ENCODE results near the gene SPATS2L.

SPATS2L gene

GRCh38 chr2:200447139-200447855 is 140.8 kb downstream of the SPATS2L start:
- DNase-seq (ENCODE audit: low spot score): no peak

DNA sequence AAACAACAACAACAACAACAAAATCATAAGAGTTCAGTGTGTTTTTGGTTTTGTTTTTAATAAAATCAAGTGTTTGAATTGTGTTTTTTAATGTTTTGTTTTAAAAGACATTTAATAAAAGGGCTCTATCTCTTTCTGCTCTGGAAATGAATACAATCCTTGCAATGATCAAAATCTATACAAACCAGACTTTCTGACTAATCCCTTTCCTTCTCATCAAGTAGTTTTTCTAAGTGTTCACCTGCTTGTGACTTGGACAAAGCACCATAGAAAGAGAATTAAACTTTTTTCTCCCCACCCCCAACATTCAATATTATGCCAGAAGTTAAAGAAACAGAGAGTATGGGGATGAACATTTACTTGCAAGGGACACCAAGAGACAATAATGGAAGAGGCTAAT is 142.0 kb downstream of the SPATS2L start:
- no peak for DNase-seq (ENCODE audit: low spot score)

GRCh38 chr2:200449149-200449548 is 142.7 kb downstream of the SPATS2L start:
- no peak for DNase-seq (ENCODE audit: low spot score)

GRCh38 chr2:200450288-200450687 is 143.8 kb downstream of the SPATS2L start:
- no peak for DNase-seq (ENCODE audit: low spot score)

DNA sequence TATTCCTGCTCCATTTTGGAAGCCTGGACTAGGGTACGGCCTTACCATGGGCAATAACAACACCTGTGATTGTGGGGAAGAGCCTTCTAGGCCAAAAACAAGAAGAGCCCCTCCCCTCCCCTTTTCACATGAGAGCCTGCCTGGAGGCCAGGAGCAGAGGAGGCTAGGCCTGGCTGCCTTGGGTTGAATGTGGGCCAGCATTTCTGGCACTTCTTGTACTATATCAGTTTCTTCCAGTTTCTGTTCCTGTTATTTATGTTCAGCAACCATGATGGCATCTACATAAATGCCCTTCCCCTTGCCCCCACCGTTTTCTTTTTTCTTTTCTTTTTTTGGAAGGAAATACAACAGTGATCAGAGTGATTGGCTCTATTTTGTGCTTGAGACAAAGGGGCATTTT is 145.0 kb downstream of the SPATS2L start:
- no peak for DNase-seq (ENCODE audit: low spot score)

- no peak for DNase-seq (ENCODE audit: low spot score)
Observed at GRCh38 chr2:200452377-200452776, 145.9 kb downstream of the SPATS2L start.

GRCh38 chr2:200453142-200453852 is 146.8 kb downstream of the SPATS2L start:
- DNase-seq (ENCODE audit: low spot score): no peak

DNA sequence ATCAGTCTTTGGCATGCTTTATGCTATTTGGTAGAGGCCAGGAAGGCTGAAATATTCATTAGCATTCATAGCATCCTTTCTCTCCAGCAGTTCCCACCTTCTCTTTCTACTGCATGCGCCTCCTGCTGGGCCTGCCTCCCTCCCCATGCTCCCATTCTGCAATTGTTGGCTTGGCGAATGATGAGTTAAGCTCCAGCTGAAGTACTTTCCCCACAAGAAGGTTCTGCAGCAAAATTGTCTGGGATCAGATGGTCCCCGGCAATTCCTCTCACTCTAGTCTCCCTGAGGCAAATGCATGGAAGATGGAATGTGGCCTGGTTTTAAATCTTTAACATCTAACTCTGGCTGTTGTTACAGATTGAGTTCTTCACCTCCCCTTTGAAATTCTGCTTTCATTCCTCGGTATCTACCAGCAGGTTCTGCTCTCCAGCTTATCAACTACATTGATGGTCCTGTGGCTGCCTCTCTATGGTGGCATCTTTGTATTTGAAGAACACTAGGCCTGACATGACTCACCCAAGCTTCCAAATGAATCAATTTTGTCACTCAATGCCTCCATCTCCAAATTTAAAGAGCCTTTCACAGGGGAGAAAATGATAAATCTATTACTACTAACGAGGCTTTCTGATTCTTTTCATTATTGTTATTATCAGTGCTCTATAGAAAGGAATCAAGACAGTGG is 147.5 kb downstream of the SPATS2L start:
- DNase-seq (ENCODE audit: low spot score): no peak

GRCh38 chr2:200454927-200455801 is 148.7 kb downstream of the SPATS2L start:
- no peak for DNase-seq (ENCODE audit: low spot score)

GRCh38 chr2:200455958-200456421 is 149.5 kb downstream of the SPATS2L start:
- no peak for DNase-seq (ENCODE audit: low spot score)

DNA sequence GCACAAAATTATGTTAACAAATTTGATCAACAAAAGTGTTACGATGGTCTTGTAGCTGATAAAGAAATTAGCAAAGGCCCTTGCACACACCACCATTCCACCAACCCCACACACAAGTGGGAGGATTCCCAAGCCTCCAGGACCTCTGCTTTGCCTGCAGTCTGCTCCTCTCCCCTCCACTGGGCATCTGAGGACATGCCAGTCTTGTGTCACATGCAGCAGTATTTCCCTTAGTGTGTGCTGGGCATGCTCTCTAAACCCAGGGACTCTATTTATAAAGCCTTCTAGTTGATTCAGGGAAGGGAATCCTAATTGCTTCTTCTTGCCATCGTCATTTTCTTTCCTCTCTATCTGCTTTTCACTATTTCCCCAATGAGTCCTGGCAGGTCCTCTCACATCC is 150.1 kb downstream of the SPATS2L start:
- no peak for DNase-seq (ENCODE audit: low spot score)

- no peak for DNase-seq (ENCODE audit: low spot score)
Observed at GRCh38 chr2:200459101-200459500, 152.6 kb downstream of the SPATS2L start.

DNA sequence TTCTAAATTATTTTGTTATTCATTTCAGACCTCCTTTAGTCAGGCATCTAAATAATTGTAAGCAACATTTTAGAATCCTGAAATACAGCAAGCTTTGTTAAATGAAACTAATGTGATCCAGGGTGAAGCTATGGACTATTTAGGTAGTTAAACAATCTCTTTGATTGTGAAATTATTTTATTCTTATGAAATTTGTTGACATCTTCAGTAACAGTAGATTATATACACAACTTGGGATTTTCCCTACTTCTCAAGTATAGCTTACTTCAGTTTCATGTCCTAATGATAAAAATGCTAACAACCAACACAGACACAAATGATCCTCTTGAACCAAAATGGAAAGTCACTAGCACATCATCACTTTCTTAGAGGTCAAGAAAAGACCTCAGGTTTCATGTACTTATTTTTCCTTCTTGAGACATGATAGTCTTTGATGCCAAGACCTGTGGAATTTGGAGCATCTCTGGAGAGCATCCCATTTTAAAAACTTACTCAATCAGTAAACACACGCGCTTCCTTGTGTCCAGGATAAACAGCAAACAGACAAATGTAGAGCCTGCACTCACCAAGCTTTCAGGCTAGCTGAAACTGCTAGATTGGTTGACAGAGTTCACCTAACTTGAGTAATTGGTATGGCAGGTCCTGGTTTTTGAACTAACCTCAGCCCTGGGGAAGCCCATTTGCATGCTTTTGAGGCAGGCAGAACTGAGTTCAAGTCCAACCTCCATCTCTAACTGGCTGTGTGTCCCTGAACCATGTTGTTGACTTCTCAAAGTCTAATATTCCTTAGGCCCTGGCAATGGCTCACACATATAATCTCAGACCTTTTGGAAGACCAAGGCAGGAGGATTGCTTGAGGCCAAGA is 155.6 kb downstream of the SPATS2L start:
- DNase-seq (ENCODE audit: low spot score): no peak

DNA sequence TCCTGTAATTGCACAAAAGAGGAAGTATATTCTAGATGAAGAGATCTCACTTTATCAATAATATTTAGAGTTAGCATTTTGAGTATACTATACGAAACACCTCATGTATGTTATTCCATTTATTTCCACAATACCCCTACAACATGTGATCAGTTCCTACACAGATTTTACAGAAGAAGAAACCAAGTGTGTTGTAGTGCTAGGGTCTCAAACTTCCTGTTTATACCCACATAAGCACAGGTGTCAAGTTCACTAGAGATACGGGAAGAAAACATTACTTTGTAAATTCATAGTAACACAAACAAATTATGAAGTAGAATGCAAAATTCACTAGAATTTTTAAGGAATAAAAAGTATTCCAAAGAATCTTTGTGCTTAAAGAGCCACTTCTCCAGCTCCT is 157.0 kb downstream of the SPATS2L start:
- no peak for DNase-seq (ENCODE audit: low spot score)

DNA sequence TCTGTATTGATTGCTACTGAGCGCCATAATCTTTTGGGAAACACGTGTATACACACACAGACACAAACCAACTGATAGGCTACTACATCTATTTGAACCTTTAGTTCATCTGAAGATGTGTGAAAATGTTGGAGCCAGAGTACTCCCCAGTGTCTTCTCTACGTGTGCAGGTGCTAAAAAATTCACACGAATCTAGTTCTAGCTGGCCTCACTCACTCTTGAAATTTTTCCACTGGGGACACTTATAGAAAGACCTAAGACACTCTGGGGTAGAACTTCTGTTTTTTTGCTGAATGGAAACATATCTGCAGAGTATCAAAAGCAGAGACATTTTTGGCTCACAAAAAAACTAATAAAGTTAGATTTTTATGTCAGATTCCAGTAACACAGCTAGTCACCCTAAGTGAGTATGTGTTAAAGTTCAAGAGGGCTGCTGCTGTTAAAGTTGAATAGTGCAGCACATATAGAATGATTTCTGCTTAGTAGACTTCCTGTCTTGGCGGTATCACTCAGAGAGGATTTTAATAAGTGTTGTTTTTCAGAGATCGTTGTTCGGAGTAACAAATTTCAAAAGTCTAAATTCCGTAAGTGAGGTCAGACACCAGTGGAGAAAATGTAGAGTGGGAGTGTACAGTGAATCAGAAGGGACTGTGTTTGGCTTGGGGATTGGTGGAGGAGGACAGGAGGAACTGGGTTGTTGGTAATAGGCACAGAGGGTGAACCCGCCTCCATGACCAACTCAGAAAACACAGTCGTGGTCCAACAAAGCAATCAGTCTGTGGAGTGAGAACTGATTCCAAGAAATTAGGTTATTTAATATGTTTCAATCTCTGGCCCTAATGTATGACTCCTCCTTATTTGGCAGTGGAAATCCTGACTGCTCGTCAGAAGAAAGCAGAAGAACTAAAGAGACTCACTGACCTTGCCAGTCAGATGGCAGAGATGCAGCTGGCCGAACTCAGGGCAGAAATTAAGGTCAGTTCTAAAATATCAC is 160.2 kb downstream of the SPATS2L start:
- DNase-seq (ENCODE audit: low spot score): no peak

DNA sequence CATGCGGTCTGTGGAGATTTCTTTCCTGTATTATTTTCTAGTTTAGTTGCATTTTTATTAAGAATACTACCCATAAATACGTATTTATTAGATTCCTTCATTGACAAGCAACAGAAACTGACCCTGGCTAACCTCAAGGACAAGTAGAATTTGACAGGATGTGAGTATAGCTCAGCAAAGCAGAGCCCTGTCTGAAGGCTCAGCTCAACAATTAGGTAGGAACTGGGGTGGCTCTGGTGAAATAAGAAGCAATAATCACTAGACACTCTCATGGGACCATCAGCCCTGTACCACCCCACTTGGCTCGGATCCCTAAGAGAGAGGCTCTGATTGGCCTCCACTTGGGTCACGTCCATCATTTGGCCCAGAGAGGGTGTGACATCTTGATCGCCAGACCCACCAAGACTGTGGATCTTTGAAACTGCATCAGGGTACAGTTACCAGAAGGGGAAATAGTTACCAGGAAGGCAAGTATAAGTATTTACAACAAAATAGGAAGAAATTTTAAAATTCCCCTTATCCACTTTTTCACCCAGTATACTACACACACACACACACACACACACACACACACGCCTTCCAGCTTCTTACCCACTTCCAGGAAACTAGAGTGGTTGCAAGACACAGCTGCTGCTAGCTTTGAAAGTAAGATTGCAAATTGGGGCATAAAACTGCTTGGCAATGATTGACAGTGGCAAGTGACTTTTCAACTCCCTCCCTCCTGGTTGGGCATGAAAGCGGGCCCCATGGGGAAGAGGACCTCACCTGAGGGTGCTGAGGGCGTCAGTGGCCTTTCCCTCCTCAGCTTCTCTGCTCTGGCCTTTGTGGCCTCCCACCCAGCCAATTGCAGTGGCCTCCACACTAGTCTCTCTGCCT is 161.6 kb downstream of the SPATS2L start:
- no peak for DNase-seq (ENCODE audit: low spot score)

- no peak for DNase-seq (ENCODE audit: low spot score)
Observed at GRCh38 chr2:200469708-200470211, 163.3 kb downstream of the SPATS2L start.

GRCh38 chr2:200470230-200470629 is 163.7 kb downstream of the SPATS2L start:
- DNase-seq (ENCODE audit: low spot score): no peak
